Endometrial microvascular endothelial cells (primary cell): ENCODE measurements around the gene AREL1. TPM values are rescaled to one million over a fixed set of nuclear protein-coding genes. Genes with fewer than 3 reads are reported as not detected.

Experiments
- in situ Hi-C: cut with HindIII; loops from 2 replicates; pipeline ENCODE4 v1.10.0; 2017; ENCODE audit warnings: low sequenced_read_pairs, low pct_unique_long_range_greater_than_20kb; ENCODE audit errors: inconsistent ontology term
- total RNA-seq: library from RNA; depleted of rRNA; stranded (reverse); fragments of >200 nt; gene quantifications from one replicate; pipeline ENCODE4 v1.2.3, GENCODE V29; 2015; ENCODE audit errors: inconsistent ontology term

AREL1 gene
- total RNA-seq, 1 donor from 2014 or later: 38.0 TPM

- in situ Hi-C loops: no loop called here
Measured at GRCh38 chr14:74618078-74618952, 94.6 kb downstream of the AREL1 start.

- in situ Hi-C loops: no loop called here
Measured at GRCh38 chr14:74616996-74617700, 95.7 kb downstream of the AREL1 start.

- in situ Hi-C loops: no loop called here
Measured at GRCh38 chr14:74616507-74616906, 96.4 kb downstream of the AREL1 start.

GRCh38 chr14:74615735-74616134 lies 97.1 kb downstream of the AREL1 start:
- in situ Hi-C loops: no loop called here

GRCh38 chr14:74614508-74615495 lies 98.1 kb downstream of the AREL1 start:
- in situ Hi-C loops: no loop called here

- in situ Hi-C loops: no loop called here
Measured at GRCh38 chr14:74613211-74613914, 99.5 kb downstream of the AREL1 start.

- in situ Hi-C loops: no loop called here
Measured at GRCh38 chr14:74612350-74613021, 100.4 kb downstream of the AREL1 start.

GRCh38 chr14:74611650-74612349 lies 101.1 kb downstream of the AREL1 start, which contains the start of gene LTBP2:
LTBP2 (minus strand) TSS chr14:74612237; CDS start chr14:74611944, 293 bp downstream.
- in situ Hi-C loops: no loop called here

Other genes with a start within 250 kb of the AREL1 start
- 942 TPM for gene NPC2, start 219.8 kb downstream of the AREL1 start, total RNA-seq
- 12.0 TPM for gene ISCA2, start 219.3 kb downstream of the AREL1 start, total RNA-seq
- 177 TPM for gene LTBP2, start 100.8 kb downstream of the AREL1 start, total RNA-seq
- gene FCF1, start 64 bp upstream of the AREL1 start, total RNA-seq: 36.3 TPM
- 24.3 TPM for gene YLPM1, start 50.2 kb upstream of the AREL1 start, total RNA-seq
- gene PROX2, start 163.1 kb upstream of the AREL1 start, total RNA-seq: not detected
- gene DLST, start 168.8 kb upstream of the AREL1 start, total RNA-seq: 92.1 TPM
- 25.0 TPM for gene RPS6KL1, start 210.2 kb upstream of the AREL1 start, total RNA-seq
- 80.7 TPM for gene PGF, start 242.5 kb upstream of the AREL1 start, total RNA-seq